Endothelial cell of umbilical vein (primary cell): ENCODE measurements around the gene OTOGL. TPM values are rescaled to one million over a fixed set of nuclear protein-coding genes. Genes with fewer than 3 reads are reported as not detected.
A peak's percentile ranks its signal among the peaks of the same experiment; 100 is the strongest.
"Not testable (repeated sequence)": the region's sequence is repeated elsewhere in the genome, so short reads cannot be mapped to it uniquely, and the experiment has no call there.

Experiments
- BruUV-seq: library from RNA; stranded (reverse); fragments of 400-500 nt; replicated peaks from 2 replicates; lab custom pipeline; 2021; lab: Mats Ljungman, UMichigan
- CTCF ChIA-PET: fragments of 300-600, 350-600 bp; sonication (Branson Sonifier 250); formaldehyde crosslinking; loops from one replicate; lab custom pipeline; 2021; ENCODE audit warnings: antibody characterized with exemption, inconsistent platforms; lab: Charles Lee
- POLR2A ChIA-PET: fragments of 300-600, 350-600 bp; sonication (Branson Sonifier 250); formaldehyde crosslinking; loops from one replicate; lab custom pipeline; 2021; ENCODE audit warnings: antibody characterized with exemption, inconsistent platforms; lab: Charles Lee
- DNase-seq: peaks from one replicate; pipeline ENCODE4 v3.0.0-alpha.2; 2011; ENCODE audit warnings: low read depth, low spot score
- FAIRE-seq: peaks from 2 replicates; lab custom pipeline; 2011; peaks lifted over from hg19 to GRCh38; lab: Jason Lieb, UNC
- H2AFZ ChIP-seq: 2 replicates; pipeline ENCODE4 v1.6.0; 2012; ENCODE audit warnings: low read depth, low read length, control low read depth, inconsistent platforms
- H3K27ac ChIP-seq: 2 replicates; pipeline ENCODE4 v1.5.1; 2011; ENCODE audit warnings: low read depth, mild to moderate bottlenecking, control low read depth, low read length, moderate library complexity; ENCODE audit not compliant: insufficient read depth
- H3K27me3 ChIP-seq, 2 experiments: 2 replicates each; pipeline versions ENCODE4 v1.6.0 to v1.6.1; 2011; ENCODE audit warnings: low read length in 2 of 2, mixed read lengths in 1 of 2; ENCODE audit not compliant: control insufficient read depth in 2 of 2, insufficient read depth in 2 of 2
- H3K36me3 ChIP-seq, 2 experiments: 2 replicates in 1 of 2; 3 replicates in 1 of 2; pipeline ENCODE4 v1.5.1; 2011; ENCODE audit warnings: low read length in 2 of 2, mild to moderate bottlenecking in 1 of 2, moderate library complexity in 1 of 2; ENCODE audit not compliant: control insufficient read depth in 2 of 2, insufficient read depth in 2 of 2; ENCODE audit errors: extremely low read depth in 1 of 2
- H3K4me1 ChIP-seq: 3 replicates; pipeline ENCODE4 v1.5.1; 2011; ENCODE audit warnings: mild to moderate bottlenecking, low read length; ENCODE audit not compliant: control insufficient read depth, insufficient read depth; ENCODE audit errors: extremely low read depth
- H3K4me2 ChIP-seq: 2 replicates; pipeline ENCODE4 v1.6.1; 2011; ENCODE audit warnings: low read length, control low read depth, mixed read lengths; ENCODE audit not compliant: insufficient read depth
- H3K4me3 ChIP-seq, 3 experiments: fragments of 200-600 bp in 1 of 3; sonication (generic), shearing (Covaris generic) in 1 of 3; replicated peaks in 1 of 3; 2 replicates each; pipeline ENCODE4 v1.5.1; 2011 to 2016; ENCODE audit warnings: control low read depth in 3 of 3, low read length in 3 of 3, mild to moderate bottlenecking in 2 of 3, inconsistent platforms in 1 of 3, low read depth in 1 of 3, moderate library complexity in 1 of 3; ENCODE audit not compliant: insufficient read depth in 1 of 3
- H3K79me2 ChIP-seq: 2 replicates; pipeline ENCODE4 v1.6.0; 2012; ENCODE audit warnings: low read length, inconsistent platforms; ENCODE audit not compliant: control insufficient read depth, insufficient read depth
- H3K9ac ChIP-seq: replicated peaks from 2 replicates; pipeline ENCODE3; 2011; ENCODE audit warnings: low read length, control low read depth; ENCODE audit not compliant: insufficient read depth; ENCODE audit errors: extremely low read depth
- H3K9me1 ChIP-seq: replicated peaks from 3 replicates; pipeline ENCODE4 v1.6.0; 2011; ENCODE audit warnings: mild to moderate bottlenecking, low read length; ENCODE audit not compliant: control insufficient read depth, insufficient read depth; ENCODE audit errors: extremely low read depth
- H3K9me3 ChIP-seq: replicated peaks from 2 replicates; pipeline ENCODE4 v1.5.1; 2012; ENCODE audit warnings: low read length, inconsistent platforms; ENCODE audit not compliant: control insufficient read depth, insufficient read depth
- H4K20me1 ChIP-seq: replicated peaks from 2 replicates; pipeline ENCODE3; 2011; ENCODE audit warnings: mild to moderate bottlenecking, low read length; ENCODE audit not compliant: control insufficient read depth, insufficient read depth; ENCODE audit errors: extremely low read depth
- EZH2 ChIP-seq: IDR thresholded peaks from 2 replicates; pipeline ENCODE4 v1.6.1; 2012; ENCODE audit warnings: borderline replicate concordance, low read depth, mild to moderate bottlenecking, moderate library complexity, low read length, inconsistent platforms; ENCODE audit not compliant: severe bottlenecking
- FOS ChIP-seq: IDR thresholded peaks from 2 replicates; pipeline ENCODE4 v1.6.1; 2011; ENCODE audit warnings: mild to moderate bottlenecking, low read length, moderate library complexity, borderline replicate concordance; ENCODE audit not compliant: insufficient read depth
- GATA2 ChIP-seq: IDR thresholded peaks from 2 replicates; pipeline ENCODE4 v1.7.0; 2011; ENCODE audit warnings: low read depth, mild to moderate bottlenecking, moderate library complexity, mixed read lengths, low read length; ENCODE audit not compliant: insufficient read length, insufficient read depth
- JUN ChIP-seq: IDR thresholded peaks from 2 replicates; pipeline ENCODE4 v1.6.1; 2011; ENCODE audit warnings: borderline replicate concordance, low read depth; ENCODE audit not compliant: insufficient read length, insufficient read depth
- MYC ChIP-seq: IDR thresholded peaks from one replicate; pipeline ENCODE4 v1.6.1; 2011; ENCODE audit warnings: mild to moderate bottlenecking, low read depth, low read length
- POLR2A ChIP-seq: IDR thresholded peaks from 2 replicates; pipeline ENCODE4 v1.6.1; 2012; ENCODE audit warnings: low read depth, mild to moderate bottlenecking, control low read depth, low read length
- POLR2AphosphoS5 ChIP-seq: IDR thresholded peaks from 2 replicates; pipeline ENCODE4 v1.6.1; 2012; ENCODE audit warnings: low read depth, mild to moderate bottlenecking, control low read depth, low read length, moderate library complexity; ENCODE audit not compliant: insufficient read depth
- dilution Hi-C: fragments of 300-500 bp; cut with MboI; formaldehyde crosslinking; loops from one replicate; pipeline ENCODE4 v1.15.0; 2019; ENCODE audit warnings: low sequenced_read_pairs; ENCODE audit not compliant: extremely low pct_ligation_motif_present
- intact Hi-C: fragments of 100-400 bp; cut with micrococcal nuclease; formaldehyde crosslinking; loops from one replicate; pipeline ENCODE4 v1.10.0; 2022
- polyA plus RNA-seq, 4 experiments: library from polyadenylated mRNA; depleted of rRNA in 3 of 4; stranded (reverse) in 3 of 4; unstranded in 1 of 4; fragments of >200 nt; gene quantifications; 2 replicates each; pipeline versions ENCODE4 v1.2.1 to v1.2.3, GENCODE V29; 2011 to 2012; ENCODE audit warnings: missing spikeins in 1 of 4
- total RNA-seq: library from RNA; stranded (reverse); gene quantifications from 2 replicates; pipeline ENCODE4 v1.2.3, GENCODE V29; 2021
- TF ChIP-seq, protein P1 (sequence below), 2 donors: IDR thresholded peaks; 1 replicate in 1 of 2; 2 replicates in 1 of 2; pipeline ENCODE4 v1.5.1; 2011; ENCODE audit warnings: low read length in 2 of 2, mild to moderate bottlenecking in 2 of 2, moderate library complexity in 2 of 2, control low read depth in 1 of 2, inconsistent platforms in 1 of 2, low read depth in 1 of 2; ENCODE audit not compliant: insufficient read depth in 1 of 2; ENCODE audit errors: extremely low read depth in 1 of 2
- TF ChIP-seq, protein P2 (sequence below): IDR thresholded peaks from 2 replicates; pipeline ENCODE4 v1.6.1; 2011; ENCODE audit not compliant: insufficient read depth, insufficient read length

The OTOGL gene
- total and polyA plus RNA-seq, 2 donors (not counting 3 experiments of a cell fraction or from before 2014, with no cell fraction given), result 1.4 to 2.0 TPM

GRCh38 chr12:80307436-80307835, 208.1 kb downstream of the OTOGL start:
- dilution Hi-C loops, POLR2A ChIA-PET, H4K20me1 ChIP-seq, intact Hi-C loops, H3K9me3 ChIP-seq, H2AFZ ChIP-seq, H3K4me3 ChIP-seq, FAIRE-seq, H3K9me1 ChIP-seq, CTCF ChIA-PET, H3K9ac ChIP-seq, DNase-seq, BruUV-seq, H3K36me3 ChIP-seq, H3K4me1 ChIP-seq, H3K79me2 ChIP-seq, H3K27ac ChIP-seq, H3K4me2 ChIP-seq, H3K27me3 ChIP-seq: not testable (repeated sequence)

- FAIRE-seq (no peak), DNase-seq (peak; percentile 34)
- Histone ChIP-seq H3K4me2 (no peak overlapping the region), H3K4me1 (no peaks in the 10 kb centered on the region), H3K9ac (no peak overlapping the region), H3K79me2 (no peaks in the 10 kb centered on the region), H3K27ac (no peak overlapping the region), H3K9me3 (no peaks in the 10 kb centered on the region), H3K4me3 (no peak overlapping the region), H3K9me1 (peaks cover 2% of the 10 kb centered on the region), H3K36me3 (no peaks in the 10 kb centered on the region), H2AFZ (peak overlapping the region; percentile 73), H3K27me3 (no peaks in the 10 kb centered on the region), H4K20me1 (no peaks in the 10 kb centered on the region)
- intact Hi-C loops, result no loop called here
- dilution Hi-C loops, result no loop called here
- ChIA-PET CTCF (interaction anchor here (0.8 to 3.2 kb wide), 16 partner anchors 8 to 945 kb away, joined by 3 to 17 read pairs (median 4); no protein-coding TSS in a partner anchor), POLR2A (no interaction called here)
- BruUV-seq, result no TSS peak
- TF ChIP-seq EZH2, result no peak
- TF ChIP-seq MYC, result no peak
- no peak for TF ChIP-seq JUN
- no peak for TF ChIP-seq FOS
- no peak for TF ChIP-seq POLR2A
- no peak for TF ChIP-seq POLR2AphosphoS5
- TF ChIP-seq, protein P1, sequence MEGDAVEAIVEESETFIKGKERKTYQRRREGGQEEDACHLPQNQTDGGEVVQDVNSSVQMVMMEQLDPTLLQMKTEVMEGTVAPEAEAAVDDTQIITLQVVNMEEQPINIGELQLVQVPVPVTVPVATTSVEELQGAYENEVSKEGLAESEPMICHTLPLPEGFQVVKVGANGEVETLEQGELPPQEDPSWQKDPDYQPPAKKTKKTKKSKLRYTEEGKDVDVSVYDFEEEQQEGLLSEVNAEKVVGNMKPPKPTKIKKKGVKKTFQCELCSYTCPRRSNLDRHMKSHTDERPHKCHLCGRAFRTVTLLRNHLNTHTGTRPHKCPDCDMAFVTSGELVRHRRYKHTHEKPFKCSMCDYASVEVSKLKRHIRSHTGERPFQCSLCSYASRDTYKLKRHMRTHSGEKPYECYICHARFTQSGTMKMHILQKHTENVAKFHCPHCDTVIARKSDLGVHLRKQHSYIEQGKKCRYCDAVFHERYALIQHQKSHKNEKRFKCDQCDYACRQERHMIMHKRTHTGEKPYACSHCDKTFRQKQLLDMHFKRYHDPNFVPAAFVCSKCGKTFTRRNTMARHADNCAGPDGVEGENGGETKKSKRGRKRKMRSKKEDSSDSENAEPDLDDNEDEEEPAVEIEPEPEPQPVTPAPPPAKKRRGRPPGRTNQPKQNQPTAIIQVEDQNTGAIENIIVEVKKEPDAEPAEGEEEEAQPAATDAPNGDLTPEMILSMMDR (IDR thresholded peaks at IDR 0.05; ENCODE audit: extremely low read depth in 1 of 2, insufficient read depth in 1 of 2, low read depth in 1 of 2, low read length in 2 of 2), result no peak
- TF ChIP-seq GATA2, result no peak
- TF ChIP-seq, protein P2, sequence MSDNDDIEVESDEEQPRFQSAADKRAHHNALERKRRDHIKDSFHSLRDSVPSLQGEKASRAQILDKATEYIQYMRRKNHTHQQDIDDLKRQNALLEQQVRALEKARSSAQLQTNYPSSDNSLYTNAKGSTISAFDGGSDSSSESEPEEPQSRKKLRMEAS, result no peak
Measured at GRCh38 chr12:80313209-80313608, 213.9 kb downstream of the OTOGL start.
